Fibroblast of gingiva (primary cell): Measurements from ENCODE around the gene NDUFAB1.
"Not testable (repeated sequence)": the region's sequence is repeated elsewhere in the genome, so short reads cannot be mapped to it uniquely, and the experiment has no call there.

Experiments used
- DNase-seq: peaks from one replicate; pipeline ENCODE4 v3.0.0-alpha.2; 2011; ENCODE audit warnings: low read depth

The NDUFAB1 gene

DNA sequence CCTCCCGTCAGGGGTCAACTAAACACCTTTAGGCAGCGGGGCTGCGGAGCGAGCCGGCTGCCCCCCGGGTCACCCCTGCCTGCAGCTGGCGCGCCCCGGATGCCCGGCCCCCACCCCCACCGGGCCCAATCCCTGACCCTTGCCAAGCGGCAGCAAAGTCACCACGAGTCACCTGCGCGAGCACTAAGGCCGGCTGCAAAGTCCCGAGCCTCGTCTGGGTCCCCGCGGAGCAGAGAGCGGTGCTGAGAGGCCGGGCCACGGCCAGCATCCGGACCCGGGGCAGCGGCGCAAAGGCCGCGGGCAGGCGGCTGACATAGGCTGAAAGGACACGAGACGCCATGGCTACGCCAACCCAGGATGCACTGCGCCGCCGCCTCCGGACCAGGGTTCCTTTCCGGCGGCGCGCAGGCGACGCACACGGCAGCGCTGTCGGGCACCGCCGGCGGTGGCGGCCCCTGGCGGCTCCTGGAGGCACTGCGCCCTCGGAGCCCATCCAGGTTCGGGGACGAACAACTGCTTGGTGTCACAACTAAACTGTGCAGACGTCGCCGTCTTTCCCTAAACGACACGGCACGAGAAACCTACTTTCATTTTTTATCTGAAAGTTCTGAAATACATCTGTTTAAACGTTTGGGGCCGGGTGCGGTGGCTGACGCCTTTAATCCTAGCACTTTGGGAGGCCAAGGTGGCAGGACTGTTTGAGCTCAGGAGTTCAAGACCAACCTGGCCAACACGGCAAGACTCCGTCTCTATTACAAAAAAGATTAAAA, at the start of gene NDUFAB1:
Gene NDUFAB1 (minus strand): TSS at position 366 of the 770 bp plus-strand sequence. CDS start 26 bp downstream, at position 340.
- DNase-seq = peak; percentile 87

DNA sequence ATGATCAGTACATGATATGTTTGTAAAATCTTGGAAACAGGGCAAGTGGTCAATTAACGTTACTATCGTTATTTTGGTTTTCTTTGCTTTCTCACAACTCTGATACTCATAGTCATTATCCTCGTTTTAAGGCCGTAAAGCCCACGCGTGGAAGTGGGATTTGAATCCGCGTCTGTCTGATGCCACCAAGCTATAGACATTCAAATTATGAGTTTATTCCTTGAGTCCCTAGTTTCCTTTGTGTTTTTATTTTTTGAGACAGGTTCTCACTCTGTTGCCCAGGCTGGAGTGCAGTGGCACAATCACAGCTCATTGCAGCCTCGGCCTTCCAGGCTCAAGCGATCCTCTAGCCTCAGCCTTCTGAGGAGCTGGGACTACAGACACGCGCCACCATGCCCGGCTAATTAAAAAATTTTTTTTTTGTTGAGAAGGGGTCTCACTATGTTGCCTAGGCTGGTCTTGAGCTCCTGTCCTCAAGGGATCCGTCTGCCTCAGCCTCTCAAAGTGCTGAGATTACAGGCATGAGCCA, 46.2 kb upstream of the NDUFAB1 start:
- no peak for DNase-seq

DNA sequence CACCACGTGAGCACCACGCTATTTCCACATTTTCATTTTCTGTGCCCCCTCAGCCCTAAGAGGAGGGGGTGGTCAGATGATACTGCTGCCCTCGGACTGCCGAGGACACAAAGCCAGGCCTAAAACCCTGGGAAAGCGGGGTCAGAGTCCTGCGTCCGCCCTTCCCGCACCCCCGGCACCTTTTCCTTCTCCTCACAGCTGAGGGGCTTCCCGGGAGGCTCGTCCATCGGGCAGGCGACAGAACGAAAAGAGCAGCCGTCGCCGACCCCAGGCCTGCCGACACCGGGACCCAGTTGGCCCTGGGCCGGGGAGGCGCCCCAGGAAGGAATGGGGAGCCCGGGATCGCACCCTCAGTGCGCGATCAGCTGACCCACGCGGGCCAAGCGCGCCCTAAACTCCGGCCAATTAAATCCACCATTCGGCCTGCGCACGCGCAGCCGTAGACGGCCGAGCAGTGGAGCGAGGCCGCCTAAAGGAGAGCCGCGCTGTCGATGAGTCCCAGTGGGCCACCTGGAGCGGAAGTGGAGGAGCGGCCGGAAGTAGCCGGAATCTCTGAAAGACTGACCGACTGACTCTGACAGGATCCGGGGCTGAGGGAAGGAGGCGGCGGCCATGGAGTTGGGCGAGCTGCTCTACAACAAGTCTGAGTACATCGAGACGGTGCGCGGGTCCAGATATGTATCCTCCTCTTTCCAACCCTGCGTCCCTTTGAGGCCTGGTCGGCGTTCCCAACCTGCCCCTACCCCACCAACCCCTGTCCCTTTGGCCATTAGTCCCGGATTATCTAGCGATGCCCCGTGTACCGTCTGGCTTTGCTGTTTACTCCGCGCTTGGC, 45.0 kb upstream of the NDUFAB1 start, which contains the start of the genes DCTN5 and PALB2:
Gene DCTN5 (plus strand): TSS at position 536 of the 835 bp plus-strand sequence. CDS start 77 bp downstream, at position 613.
Gene PALB2 (minus strand): TSS at position 380 of the 835 bp plus-strand sequence. CDS start 153 bp downstream, at position 227.
- DNase-seq = peak; percentile 91

DNA sequence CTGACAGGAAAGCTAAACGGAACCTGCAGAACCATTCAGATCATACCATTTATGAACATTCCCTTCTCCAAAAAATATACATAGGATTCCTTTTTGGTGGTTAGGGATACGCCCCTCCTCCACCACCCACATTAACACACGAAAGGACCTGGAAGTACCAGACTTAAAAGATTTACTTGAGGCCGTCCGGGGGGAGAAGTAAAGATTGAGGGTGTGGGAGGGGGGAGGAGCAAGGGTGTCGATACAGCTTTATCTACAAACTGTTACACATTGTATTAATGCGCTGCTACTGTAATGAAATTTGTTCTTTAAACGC, 44.5 kb upstream of the NDUFAB1 start:
- DNase-seq = no peak

DNA sequence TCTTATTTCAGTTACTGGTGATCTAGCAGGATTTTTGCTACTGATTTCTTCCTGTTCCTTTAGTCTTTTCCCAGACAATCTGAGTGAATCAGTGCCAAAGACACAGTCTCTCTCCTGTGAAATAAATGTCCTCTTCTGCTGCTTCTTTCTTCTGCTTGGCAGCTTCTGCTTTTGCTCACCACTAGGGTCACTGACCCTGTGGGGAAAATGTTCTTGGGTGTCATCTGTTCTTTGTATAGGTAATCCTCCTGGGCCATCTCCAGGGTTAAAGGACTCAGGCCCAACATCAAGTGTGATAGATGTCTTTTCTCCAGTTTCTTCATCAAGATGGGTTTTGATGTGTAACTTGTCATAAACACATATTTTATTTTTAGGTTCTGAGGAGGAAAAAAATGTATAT, 39.8 kb upstream of the NDUFAB1 start:
- no peak for DNase-seq

DNA sequence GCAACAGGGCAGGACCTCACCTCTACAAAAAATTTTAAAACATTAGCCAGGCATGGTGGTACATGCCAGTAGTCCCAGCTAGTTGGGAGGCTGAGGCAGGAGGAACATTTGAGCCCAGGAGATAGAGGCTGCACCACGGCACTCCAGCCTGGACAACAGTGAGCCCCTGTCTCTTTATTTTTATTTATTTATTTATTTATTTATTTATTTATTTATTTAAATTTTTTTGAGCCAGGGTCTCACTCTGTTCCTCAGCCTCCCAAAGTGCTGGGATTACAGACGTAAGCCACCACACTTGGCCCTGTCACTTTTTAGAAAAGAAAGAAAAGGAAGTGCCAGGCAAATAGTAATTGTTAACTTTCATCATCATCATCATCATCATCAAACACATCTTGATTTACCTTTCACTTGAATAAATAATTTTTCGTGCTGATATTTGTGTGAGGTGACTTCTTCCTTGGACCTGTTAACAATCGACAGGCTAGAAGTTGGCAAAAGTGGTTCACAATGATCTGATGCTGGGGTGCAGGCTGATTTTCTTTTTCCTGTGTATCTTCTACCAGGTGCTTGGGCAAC, 38.4 kb upstream of the NDUFAB1 start:
- no peak for DNase-seq

DNA sequence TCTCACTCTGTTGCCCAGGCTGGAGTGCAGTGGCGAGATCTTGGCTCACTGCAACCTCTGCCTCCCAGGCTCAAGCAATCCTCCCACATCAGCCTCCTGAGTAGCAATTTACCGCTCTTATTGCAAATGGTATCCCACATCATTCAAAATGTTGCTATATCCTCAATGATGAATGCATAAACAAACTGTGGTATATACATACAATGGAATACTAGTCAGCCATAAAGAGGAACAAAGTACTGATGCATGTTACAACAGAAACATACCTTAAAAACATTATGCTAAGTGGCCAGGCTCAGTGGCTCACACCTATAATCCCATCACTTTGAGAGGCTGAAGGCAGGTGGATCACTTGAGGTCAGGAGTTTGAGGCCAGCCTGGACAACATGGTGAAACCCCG, 35.8 kb upstream of the NDUFAB1 start:
- not testable (repeated sequence) for DNase-seq

DNA sequence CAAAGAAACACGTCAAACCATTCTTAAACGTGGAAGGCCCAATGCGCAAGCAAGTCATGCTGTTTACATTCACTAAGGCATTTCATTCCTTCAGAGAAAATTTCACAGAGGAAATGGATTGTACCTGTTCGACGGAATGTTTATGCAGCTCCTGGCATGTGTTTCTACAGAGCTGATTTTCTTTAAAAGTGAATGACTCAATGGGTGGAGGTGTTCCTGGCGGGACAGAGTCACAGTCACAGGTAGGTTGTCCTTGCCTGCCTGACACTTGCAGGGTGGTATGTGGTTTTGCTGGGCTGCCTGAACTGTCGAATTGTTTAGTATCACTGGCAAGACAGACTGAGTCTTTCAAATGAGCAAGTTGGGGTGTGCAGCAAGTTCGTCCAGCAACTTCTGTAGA, 33.4 kb upstream of the NDUFAB1 start:
- DNase-seq = no peak

DNA sequence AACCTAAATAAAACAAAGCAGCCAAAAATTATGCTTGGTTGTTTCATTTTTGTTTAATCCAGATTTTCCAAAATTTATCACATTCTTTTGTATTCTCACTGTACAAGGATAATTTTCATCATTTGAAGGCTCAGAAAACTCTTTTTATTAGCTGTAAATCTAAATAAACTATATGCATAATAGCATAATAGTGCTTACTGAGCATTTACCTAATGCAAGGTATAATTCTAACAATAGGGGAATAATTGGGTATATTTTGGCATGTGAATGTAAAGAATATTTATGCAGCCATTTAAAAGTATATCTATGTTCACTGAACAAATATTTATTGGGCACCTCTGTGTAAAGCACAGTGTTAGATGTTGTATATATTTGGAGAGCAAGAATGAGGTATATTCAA, 28.0 kb upstream of the NDUFAB1 start:
- no peak for DNase-seq

DNA sequence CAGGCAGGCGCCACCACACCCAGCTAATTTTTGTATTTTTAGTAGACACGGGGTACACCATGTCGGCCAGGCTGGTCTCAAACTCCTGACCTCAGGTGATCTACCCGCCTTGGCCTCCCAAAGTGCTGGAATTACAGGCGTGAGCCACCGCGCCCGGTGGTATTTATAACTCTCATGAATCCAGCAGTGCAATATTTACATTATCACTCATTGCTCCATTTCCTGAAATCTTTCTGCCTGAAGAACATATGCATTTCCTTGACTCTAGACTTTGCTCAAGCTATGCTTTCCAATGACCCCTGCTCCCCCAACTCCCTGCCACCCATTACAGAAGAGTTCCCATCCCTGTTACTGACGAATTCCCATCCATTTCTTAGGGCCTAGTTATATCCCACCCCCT, 19.7 kb upstream of the NDUFAB1 start:
- DNase-seq = no peak

DNA sequence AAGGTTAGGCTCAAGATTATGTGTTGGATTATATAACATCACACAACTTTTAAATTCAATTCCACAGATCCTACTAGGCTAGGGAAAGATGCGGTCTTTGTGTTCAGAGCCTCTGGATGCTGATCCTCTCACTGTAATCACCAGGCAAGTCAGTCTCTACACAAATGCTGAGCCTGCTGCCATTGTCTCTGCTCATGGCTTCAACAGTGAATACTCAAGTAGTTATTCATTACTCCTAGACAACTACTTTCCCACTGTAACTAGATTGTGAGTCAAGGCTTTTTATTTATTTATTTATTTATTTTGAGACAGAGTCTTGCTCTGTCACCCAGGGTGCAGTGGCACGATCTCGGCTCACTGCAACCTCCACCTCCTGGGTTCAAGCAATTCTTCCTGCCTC, 15.8 kb upstream of the NDUFAB1 start:
- DNase-seq = no peak

DNA sequence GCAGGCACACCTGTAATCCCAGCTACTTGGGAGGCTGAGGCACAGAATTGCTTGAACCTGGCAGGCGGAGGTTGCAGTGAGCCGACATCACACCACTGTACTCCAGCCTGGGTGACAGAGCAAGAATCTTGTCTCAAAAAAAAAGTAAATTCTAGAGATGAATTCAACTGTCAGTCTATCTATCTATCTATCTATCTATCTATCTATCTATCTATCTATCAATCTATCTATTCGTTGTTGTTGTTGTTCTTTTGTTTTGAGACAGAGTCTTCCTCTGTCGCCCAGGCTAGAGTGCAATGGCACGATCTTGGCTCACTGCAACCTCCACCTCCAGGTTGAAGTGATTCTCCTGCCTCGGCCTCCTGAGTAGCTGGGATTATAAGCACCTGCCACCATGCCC, 14.8 kb upstream of the NDUFAB1 start:
- not testable (repeated sequence) for DNase-seq

DNA sequence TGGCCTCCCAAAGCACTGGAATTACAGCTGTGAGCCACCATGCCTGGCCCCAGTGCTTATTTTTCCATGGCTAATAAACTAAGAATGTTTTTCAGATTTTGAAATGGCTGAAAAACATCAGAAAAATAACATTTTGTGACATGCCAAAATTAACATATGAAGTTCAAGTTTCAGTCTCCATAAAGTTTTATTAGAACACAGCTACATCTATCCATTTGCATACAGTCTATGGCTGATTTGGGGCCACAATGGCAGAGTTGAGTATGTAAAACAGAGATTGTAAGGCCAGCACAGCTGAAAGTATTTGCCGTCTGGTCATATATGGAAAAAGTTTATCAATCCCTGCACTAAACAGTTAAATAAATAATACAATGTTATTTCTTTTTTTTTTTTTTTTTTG, 13.8 kb upstream of the NDUFAB1 start:
- DNase-seq = no peak

DNA sequence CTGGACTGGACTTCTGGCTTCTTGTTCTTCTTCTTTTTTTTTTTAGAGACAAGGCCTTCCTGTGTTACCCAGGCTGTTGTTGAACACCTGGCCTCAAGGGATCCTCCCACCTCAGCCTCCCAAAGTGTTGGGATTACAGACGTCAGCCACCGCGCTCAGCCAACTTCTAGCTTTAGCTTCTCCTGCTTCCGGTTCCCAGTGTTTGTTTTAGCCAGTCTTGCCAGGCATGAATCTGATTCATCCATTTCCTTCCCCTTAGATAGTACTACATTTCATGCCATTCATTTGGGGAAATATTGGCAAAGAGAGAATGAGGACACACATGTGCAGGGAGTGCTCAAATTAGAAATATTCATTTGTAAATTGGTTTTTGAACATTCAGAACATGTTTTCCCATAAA, 12.1 kb upstream of the NDUFAB1 start:
- peak; percentile 33 for DNase-seq

DNA sequence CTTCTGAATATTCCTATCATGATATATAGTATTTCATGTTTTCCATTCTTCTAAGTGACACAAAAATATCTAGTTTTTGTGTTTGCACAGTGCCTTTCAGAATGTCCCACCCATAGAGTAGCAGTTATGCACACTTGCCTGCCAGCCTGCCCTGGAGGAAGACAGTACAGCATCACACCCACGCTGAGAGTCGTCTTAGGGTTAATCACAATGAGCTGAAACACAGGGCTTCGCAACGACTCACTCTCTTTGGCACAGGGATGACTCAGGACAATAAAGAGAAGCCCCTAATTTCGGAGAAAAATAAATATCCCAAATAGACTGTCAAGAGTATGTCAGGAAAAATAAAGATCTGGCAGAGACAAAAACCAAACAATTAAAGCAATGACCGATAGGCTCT, 11.6 kb upstream of the NDUFAB1 start:
- DNase-seq = no peak

DNA sequence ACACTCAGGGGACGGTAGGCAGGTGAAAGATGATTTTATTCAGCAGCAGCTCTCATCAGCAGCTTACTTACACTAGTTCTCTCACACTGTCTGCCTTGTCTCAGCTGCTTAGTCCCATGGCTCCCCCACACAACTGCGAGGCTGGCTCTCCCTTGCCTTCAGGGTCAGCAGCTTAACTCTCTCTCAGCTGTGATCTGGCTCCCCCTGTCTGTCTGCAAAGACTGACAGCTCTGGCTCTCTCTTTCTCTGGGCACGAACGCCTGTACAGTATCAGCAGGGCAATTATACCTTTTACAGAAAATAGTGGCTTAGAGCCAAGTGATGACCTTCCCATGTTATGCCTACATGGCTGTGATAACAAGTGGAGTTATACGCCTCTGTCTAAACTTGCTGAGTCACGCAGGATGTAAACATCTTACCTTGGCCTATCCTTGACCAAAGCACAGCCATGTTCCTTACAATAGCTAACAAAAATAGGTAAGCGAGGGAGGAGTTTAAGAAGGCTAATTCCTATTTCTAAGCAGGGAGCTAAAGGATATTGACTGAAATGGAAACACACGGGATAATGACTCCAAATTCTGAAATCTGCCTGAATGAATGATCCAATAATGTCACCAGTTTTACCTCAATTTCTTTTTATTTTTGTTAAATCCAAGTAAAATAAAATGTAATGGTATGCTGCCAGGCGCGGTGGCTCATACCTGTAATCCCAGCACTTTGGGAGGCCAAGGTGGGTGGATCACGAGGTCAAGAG, 1.1 kb upstream of the NDUFAB1 start:
- no peak for DNase-seq

DNA sequence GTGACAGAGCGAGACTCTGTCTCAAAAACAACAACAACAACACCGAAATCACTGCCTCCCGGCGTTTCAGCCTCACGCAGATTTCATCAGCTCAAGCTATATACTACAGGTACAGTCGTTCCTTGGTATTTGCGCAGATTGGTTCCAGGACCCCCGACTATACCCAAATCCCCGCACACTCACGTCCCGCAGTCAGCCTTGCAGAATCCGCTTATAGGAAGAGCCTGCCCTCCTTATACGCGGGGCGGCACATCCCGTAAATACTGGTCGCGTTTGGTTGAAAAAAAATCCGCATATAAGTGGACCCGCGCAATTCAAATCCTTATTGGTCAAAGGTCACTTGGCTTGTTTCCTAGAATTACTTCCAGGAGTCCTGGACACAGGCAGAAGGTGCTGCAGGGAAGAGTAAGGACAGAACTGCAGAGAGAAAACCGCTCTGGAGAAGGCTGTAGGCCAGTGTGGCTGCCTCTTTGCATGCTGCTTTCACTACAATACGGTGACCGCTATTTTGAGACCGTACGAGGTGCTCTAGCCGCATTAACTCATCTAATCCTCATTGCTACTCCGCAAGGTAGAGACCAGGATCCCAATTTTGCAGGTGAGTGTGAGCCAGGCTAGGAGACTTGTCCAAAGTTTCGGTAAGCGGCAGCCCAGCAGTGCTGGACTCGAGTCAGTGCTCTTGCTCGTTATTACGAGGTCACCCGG, 718 bp downstream of the NDUFAB1 start:
- DNase-seq = no peak

DNA sequence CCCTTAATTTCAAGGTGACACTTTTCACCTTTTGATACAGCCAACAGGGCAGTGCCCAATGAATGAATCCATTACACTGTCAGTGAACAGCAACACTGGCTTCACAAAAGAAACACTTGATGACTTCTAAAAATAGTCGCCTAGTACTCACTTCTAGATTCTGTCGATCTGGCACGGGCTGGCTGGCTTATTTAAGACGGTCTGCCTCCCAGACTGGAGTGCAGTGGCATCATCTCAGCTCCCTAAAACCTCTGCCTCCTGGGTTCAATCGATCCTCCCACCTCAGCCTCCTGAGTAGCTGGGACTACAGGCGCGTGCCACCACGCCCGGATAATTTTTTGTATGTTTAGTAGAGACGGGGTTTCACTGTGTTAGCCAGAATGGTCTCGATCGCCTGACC, 1.9 kb downstream of the NDUFAB1 start:
- DNase-seq = no peak

DNA sequence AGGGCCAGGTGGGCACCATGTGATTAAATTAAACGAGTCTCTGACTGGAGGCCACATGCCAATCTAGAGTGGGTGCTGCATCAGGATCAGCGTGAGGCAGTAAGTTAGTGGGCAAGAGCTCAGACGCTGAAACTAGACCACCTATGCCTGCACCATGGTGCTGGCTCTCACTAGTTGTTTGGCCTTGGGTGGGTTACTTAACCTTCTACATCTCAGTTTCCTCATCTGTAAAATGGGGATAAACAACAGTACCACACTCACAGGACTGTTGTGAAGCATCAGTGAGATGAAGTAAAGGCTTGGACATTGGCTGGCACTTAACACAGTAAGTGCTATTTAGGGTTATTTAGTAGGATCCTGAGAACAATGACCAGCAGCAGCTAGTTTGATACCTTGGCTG, 5.9 kb downstream of the NDUFAB1 start:
- DNase-seq = no peak

DNA sequence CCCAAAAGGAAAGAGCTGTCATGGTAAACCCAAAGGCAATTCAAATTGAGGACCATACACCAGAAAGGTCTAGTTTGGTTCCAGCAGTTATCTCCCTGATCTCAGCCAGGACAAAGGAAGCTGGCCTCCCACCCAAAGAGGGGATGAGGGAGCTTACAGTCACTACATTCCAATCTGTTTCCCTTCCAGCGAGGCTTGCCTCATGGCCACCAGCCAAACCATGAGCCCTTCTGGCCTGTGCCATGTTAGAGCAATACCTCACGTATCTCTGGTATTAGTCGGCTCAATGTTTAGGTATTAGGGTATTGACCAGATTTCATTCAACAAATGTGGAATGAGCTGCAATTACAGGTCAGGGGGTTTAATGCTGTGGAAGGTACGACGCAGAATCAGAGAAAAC, 8.4 kb downstream of the NDUFAB1 start:
- peak; percentile 61 for DNase-seq
